OCI-LY7 (cell line): ENCODE measurements around the gene WDR37.

Experiments used
- EZH2phosphoT487 ChIP-seq: fragments of 200-600 bp; sonication (generic); IDR thresholded peaks from 2 replicates; pipeline ENCODE4 v1.6.1; 2018; ENCODE audit warnings: low read depth, borderline replicate concordance, mild to moderate bottlenecking, mixed run types, antibody characterized with exemption, low read length, moderate library complexity, mixed read lengths
- TF ChIP-seq, protein P1 (sequence below): fragments of 200-600 bp; sonication (generic); conservative IDR thresholded peaks from 2 replicates; pipeline ENCODE4 v1.5.1; 2014; ENCODE audit warnings: mild to moderate bottlenecking, antibody characterized with exemption, low read length, moderate library complexity, mixed read lengths

DNA sequence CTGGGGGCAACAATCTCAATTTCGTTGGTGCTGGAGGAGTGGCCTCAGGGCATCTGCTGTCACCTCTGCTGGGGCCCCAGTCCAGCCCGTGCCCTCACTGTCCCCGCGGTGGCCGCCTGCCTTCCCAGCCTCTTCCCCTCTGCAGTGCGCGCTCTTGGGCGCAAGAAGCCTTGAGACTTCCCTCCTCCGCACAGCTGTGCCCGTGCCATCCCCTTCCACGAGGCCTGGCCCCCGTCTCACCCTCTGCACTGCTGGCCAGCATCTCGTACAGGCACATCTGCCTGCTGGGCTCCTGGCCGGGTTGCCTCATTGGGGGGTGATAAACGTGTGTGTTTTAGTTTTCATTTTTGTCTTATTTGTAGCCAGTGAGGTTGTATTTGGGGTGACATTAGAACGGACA lies 44.5 kb upstream of the WDR37 start:
- TF ChIP-seq, protein P1, sequence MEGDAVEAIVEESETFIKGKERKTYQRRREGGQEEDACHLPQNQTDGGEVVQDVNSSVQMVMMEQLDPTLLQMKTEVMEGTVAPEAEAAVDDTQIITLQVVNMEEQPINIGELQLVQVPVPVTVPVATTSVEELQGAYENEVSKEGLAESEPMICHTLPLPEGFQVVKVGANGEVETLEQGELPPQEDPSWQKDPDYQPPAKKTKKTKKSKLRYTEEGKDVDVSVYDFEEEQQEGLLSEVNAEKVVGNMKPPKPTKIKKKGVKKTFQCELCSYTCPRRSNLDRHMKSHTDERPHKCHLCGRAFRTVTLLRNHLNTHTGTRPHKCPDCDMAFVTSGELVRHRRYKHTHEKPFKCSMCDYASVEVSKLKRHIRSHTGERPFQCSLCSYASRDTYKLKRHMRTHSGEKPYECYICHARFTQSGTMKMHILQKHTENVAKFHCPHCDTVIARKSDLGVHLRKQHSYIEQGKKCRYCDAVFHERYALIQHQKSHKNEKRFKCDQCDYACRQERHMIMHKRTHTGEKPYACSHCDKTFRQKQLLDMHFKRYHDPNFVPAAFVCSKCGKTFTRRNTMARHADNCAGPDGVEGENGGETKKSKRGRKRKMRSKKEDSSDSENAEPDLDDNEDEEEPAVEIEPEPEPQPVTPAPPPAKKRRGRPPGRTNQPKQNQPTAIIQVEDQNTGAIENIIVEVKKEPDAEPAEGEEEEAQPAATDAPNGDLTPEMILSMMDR, result no peak
- TF ChIP-seq EZH2phosphoT487, result no peak
